SK-N-SH treated with all-trans-retinoic acid at 6 μM for 48 hours (cell line): ENCODE measurements around the gene CTNNBL1.

ENCODE experiments used
- GLIS3 ChIP-seq: fragments of 250-450 bp; sonication (Bioruptor Pico); IDR thresholded peaks from 2 replicates; pipeline ENCODE4 v1.5.0; 2020; ENCODE audit warnings: mild to moderate bottlenecking, moderate library complexity
- TCF4 ChIP-seq: fragments of 250-450 bp; sonication (Bioruptor Pico); IDR thresholded peaks from 2 replicates; pipeline ENCODE4 v1.8.0; 2021; ENCODE audit warnings: mild to moderate bottlenecking, moderate library complexity, borderline replicate concordance
- ZFP30 ChIP-seq: fragments of 450-650 bp; formaldehyde crosslinking; IDR thresholded peaks from 2 replicates; pipeline ENCODE4 v1.5.0; 2022; ENCODE audit warnings: mild to moderate bottlenecking, moderate library complexity
- TF ChIP-seq, protein P1 (sequence below): fragments of 250-450 bp; sonication (Bioruptor Pico); IDR thresholded peaks from 2 replicates; pipeline ENCODE4 v1.8.0; 2020; ENCODE audit warnings: mild to moderate bottlenecking, moderate library complexity, borderline replicate concordance
- TF ChIP-seq, protein P2 (sequence below): fragments of 250-450 bp; sonication (Bioruptor Pico); IDR thresholded peaks from 2 replicates; pipeline ENCODE4 v1.8.0; 2021; ENCODE audit warnings: low read depth, mild to moderate bottlenecking, moderate library complexity, borderline replicate concordance
- TF ChIP-seq, protein P3 (sequence below): fragments of 250-450 bp; sonication (Bioruptor Pico); IDR thresholded peaks from 2 replicates; pipeline ENCODE4 v1.5.1; 2020; ENCODE audit warnings: low read depth, mild to moderate bottlenecking, moderate library complexity
- TF ChIP-seq, protein P4 (sequence below): fragments of 250-450 bp; sonication (Bioruptor Pico); IDR thresholded peaks from 2 replicates; pipeline ENCODE4 v1.5.1; 2021; ENCODE audit warnings: mild to moderate bottlenecking, moderate library complexity

DNA sequence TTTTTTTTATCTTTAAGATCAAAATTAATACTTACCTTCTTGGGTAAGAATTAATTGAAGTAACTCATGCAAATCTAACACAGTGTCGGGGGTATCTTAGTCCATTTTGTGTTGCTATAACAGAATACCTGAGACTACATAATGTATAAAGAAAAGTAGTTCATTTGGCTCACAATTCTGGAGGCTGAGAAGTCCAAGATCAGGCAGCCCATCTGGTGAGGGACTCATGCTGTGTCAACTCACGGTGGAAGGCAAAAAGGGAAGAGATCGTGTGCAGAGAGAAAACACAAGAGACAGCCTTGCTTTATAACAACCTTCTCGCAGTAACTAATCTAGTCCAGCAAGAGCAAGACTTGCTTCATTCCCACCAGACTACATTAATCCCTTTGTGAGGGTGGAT, 116.2 kb downstream of the CTNNBL1 start:
- TF ChIP-seq, protein P1, sequence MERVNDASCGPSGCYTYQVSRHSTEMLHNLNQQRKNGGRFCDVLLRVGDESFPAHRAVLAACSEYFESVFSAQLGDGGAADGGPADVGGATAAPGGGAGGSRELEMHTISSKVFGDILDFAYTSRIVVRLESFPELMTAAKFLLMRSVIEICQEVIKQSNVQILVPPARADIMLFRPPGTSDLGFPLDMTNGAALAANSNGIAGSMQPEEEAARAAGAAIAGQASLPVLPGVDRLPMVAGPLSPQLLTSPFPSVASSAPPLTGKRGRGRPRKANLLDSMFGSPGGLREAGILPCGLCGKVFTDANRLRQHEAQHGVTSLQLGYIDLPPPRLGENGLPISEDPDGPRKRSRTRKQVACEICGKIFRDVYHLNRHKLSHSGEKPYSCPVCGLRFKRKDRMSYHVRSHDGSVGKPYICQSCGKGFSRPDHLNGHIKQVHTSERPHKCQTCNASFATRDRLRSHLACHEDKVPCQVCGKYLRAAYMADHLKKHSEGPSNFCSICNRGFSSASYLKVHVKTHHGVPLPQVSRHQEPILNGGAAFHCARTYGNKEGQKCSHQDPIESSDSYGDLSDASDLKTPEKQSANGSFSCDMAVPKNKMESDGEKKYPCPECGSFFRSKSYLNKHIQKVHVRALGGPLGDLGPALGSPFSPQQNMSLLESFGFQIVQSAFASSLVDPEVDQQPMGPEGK (CRISPR knock-in tag): no peak
- TF ChIP-seq, protein P2, sequence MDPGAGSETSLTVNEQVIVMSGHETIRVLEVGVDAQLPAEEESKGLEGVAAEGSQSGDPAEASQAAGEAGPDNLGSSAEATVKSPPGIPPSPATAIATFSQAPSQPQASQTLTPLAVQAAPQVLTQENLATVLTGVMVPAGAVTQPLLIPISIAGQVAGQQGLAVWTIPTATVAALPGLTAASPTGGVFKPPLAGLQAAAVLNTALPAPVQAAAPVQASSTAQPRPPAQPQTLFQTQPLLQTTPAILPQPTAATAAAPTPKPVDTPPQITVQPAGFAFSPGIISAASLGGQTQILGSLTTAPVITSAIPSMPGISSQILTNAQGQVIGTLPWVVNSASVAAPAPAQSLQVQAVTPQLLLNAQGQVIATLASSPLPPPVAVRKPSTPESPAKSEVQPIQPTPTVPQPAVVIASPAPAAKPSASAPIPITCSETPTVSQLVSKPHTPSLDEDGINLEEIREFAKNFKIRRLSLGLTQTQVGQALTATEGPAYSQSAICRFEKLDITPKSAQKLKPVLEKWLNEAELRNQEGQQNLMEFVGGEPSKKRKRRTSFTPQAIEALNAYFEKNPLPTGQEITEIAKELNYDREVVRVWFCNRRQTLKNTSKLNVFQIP (CRISPR knock-in tag): no peak
- TF ChIP-seq GLIS3 (CRISPR knock-in tag) (no peak), ZFP30 (CRISPR knock-in tag) (no peak), TCF4 (CRISPR knock-in tag) (no peak)
- TF ChIP-seq, protein P3, sequence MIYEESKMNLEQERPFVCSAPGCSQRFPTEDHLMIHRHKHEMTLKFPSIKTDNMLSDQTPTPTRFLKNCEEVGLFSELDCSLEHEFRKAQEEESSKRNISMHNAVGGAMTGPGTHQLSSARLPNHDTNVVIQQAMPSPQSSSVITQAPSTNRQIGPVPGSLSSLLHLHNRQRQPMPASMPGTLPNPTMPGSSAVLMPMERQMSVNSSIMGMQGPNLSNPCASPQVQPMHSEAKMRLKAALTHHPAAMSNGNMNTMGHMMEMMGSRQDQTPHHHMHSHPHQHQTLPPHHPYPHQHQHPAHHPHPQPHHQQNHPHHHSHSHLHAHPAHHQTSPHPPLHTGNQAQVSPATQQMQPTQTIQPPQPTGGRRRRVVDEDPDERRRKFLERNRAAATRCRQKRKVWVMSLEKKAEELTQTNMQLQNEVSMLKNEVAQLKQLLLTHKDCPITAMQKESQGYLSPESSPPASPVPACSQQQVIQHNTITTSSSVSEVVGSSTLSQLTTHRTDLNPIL (CRISPR knock-in tag): no peak
- TF ChIP-seq, protein P4, sequence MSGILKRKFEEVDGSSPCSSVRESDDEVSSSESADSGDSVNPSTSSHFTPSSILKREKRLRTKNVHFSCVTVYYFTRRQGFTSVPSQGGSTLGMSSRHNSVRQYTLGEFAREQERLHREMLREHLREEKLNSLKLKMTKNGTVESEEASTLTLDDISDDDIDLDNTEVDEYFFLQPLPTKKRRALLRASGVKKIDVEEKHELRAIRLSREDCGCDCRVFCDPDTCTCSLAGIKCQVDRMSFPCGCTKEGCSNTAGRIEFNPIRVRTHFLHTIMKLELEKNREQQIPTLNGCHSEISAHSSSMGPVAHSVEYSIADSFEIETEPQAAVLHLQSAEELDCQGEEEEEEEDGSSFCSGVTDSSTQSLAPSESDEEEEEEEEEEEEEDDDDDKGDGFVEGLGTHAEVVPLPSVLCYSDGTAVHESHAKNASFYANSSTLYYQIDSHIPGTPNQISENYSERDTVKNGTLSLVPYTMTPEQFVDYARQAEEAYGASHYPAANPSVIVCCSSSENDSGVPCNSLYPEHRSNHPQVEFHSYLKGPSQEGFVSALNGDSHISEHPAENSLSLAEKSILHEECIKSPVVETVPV (CRISPR knock-in tag): no peak
